PC-3 (cell line): Measurements from ENCODE around the gene SYS1. TPM values are rescaled to one million over a fixed set of nuclear protein-coding genes. Genes with fewer than 3 reads are reported as not detected.

Experiments used
- ATAC-seq: fragments of 200-7000 bp; cut with Tn5 transposase; 2 replicates; pipeline ENCODE4 v1.9.1; 2020; ENCODE audit warnings: mild to moderate bottlenecking, moderate library complexity
- BruUV-seq: library from RNA; stranded (reverse); fragments of 400-500 nt; replicated peaks from 2 replicates; lab custom pipeline; 2021; lab: Mats Ljungman, UMichigan
- CTCF ChIA-PET: fragments of 300-600 bp; sonication (Branson Sonifier 250); formaldehyde crosslinking; loops from one replicate; lab custom pipeline; 2022; ENCODE audit warnings: antibody characterized with exemption; lab: Charles Lee
- POLR2A ChIA-PET: fragments of 300-600 bp; sonication (Branson Sonifier 250); formaldehyde crosslinking; loops from one replicate; lab custom pipeline; 2022; ENCODE audit warnings: antibody characterized with exemption; ENCODE audit not compliant: unreplicated experiment; lab: Charles Lee
- DNase-seq: peaks from one replicate; pipeline ENCODE4 v3.0.0-alpha.2; 2015
- H2AFZ ChIP-seq: fragments of 300-600 bp; sonication (generic); 2 replicates; pipeline ENCODE4 v1.6.0; 2016; ENCODE audit warnings: antibody characterized with exemption, low read length
- H3F3A ChIP-seq: fragments of 300-600 bp; sonication (generic); one replicate; pipeline ENCODE4 v1.6.0; 2017; ENCODE audit warnings: antibody characterized with exemption, low read length, control low read depth, mild to moderate bottlenecking; ENCODE audit not compliant: unreplicated experiment
- H3K27ac ChIP-seq: fragments of 300-600 bp; sonication (generic); 2 replicates; pipeline ENCODE4 v1.5.1; 2016; ENCODE audit warnings: mild to moderate bottlenecking, low read length
- H3K27me3 ChIP-seq: fragments of 300-600 bp; sonication (generic); 2 replicates; pipeline ENCODE4 v1.6.1; 2016; ENCODE audit warnings: low read length, mixed read lengths
- H3K36me3 ChIP-seq: fragments of 300-600 bp; sonication (generic); 2 replicates; pipeline ENCODE4 v1.6.1; 2016; ENCODE audit warnings: low read depth, mixed run types, low read length, mixed read lengths
- H3K4me1 ChIP-seq: fragments of 300-600 bp; sonication (generic); 2 replicates; pipeline ENCODE4 v1.5.1; 2016; ENCODE audit warnings: low read length; ENCODE audit not compliant: insufficient read depth
- H3K4me2 ChIP-seq: fragments of 300-600 bp; sonication (generic); 2 replicates; pipeline ENCODE4 v1.6.0; 2016; ENCODE audit warnings: low read length
- H3K4me3 ChIP-seq: fragments of 300-600 bp; sonication (generic); 2 replicates; pipeline ENCODE4 v1.5.1; 2016; ENCODE audit warnings: mild to moderate bottlenecking, low read length, mixed read lengths
- H3K79me2 ChIP-seq: fragments of 300-600 bp; sonication (generic); 2 replicates; pipeline ENCODE4 v1.6.1; 2017; ENCODE audit warnings: low read length, mixed read lengths
- H3K9ac ChIP-seq: fragments of 300-600 bp; sonication (generic); 2 replicates; pipeline ENCODE4 v1.6.0; 2016; ENCODE audit warnings: mild to moderate bottlenecking, low read length
- H3K9me2 ChIP-seq: fragments of 300-600 bp; sonication (generic); replicated peaks from 2 replicates; pipeline ENCODE4 v1.6.1; 2016; ENCODE audit warnings: mixed run types, low read length, mixed read lengths
- H3K9me3 ChIP-seq: fragments of 300-600 bp; sonication (generic); 2 replicates; pipeline ENCODE4 v1.6.1; 2016; ENCODE audit warnings: low read length, mixed read lengths
- H4K20me1 ChIP-seq: fragments of 300-600 bp; sonication (generic); 2 replicates; pipeline ENCODE4 v1.6.1; 2016; ENCODE audit warnings: low read length, mixed read lengths
- EZH2 ChIP-seq: fragments of 300-600 bp; sonication (generic); IDR thresholded peaks from one replicate; pipeline ENCODE4 v1.6.1; 2017; ENCODE audit warnings: antibody characterized with exemption, mild to moderate bottlenecking, low read length; ENCODE audit not compliant: unreplicated experiment
- EZH2phosphoT487 ChIP-seq: fragments of 300-600 bp; sonication (generic); IDR thresholded peaks from 2 replicates; pipeline ENCODE4 v1.6.1; 2018; ENCODE audit warnings: mild to moderate bottlenecking, antibody characterized with exemption, low read length, borderline replicate concordance
- intact Hi-C: fragments of 100-400 bp; cut with micrococcal nuclease; formaldehyde crosslinking; loops from 2 replicates; pipeline ENCODE4 v1.9.0; 2023
- total RNA-seq: library from RNA; depleted of rRNA; stranded (reverse); fragments of >200 nt; gene quantifications from 2 replicates; pipeline ENCODE4 v1.2.3, GENCODE V29; 2014
- TF ChIP-seq, protein P1 (sequence below): fragments of 300-600 bp; sonication (generic); conservative IDR thresholded peaks from 2 replicates; pipeline ENCODE4 v1.5.1; 2017; ENCODE audit warnings: antibody characterized with exemption, low read depth, mild to moderate bottlenecking, low read length

SYS1 gene
- total RNA-seq, 1 experiment from 2014 or later = 45.2 TPM

DNA sequence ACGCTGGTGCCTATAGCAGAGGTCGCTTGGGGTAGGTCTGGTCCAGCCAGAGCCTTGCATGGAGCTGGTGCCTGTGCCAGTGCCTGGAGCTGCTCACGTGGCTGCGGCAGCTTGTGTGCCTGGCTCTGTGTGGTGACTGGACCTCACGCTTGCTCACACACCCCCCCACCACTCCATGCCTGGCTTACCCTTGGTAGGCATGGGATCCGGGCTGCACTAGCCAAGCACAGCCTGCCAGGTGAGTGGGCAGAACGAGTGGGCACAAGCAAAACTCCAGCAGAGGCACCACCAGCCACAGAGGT is 32.1 kb downstream of the SYS1 start:
- TF ChIP-seq, protein P1, sequence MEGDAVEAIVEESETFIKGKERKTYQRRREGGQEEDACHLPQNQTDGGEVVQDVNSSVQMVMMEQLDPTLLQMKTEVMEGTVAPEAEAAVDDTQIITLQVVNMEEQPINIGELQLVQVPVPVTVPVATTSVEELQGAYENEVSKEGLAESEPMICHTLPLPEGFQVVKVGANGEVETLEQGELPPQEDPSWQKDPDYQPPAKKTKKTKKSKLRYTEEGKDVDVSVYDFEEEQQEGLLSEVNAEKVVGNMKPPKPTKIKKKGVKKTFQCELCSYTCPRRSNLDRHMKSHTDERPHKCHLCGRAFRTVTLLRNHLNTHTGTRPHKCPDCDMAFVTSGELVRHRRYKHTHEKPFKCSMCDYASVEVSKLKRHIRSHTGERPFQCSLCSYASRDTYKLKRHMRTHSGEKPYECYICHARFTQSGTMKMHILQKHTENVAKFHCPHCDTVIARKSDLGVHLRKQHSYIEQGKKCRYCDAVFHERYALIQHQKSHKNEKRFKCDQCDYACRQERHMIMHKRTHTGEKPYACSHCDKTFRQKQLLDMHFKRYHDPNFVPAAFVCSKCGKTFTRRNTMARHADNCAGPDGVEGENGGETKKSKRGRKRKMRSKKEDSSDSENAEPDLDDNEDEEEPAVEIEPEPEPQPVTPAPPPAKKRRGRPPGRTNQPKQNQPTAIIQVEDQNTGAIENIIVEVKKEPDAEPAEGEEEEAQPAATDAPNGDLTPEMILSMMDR = no peak
- no peak for TF ChIP-seq EZH2phosphoT487
- no peak for TF ChIP-seq EZH2
- no peak overlapping the region for H3K4me2 ChIP-seq
- no peaks in the 10 kb centered on the region for H3K9me2 ChIP-seq
- H3K79me2 ChIP-seq = no peaks in the 10 kb centered on the region
- H4K20me1 ChIP-seq = no peaks in the 10 kb centered on the region
- H2AFZ ChIP-seq = no peak overlapping the region
- ChIA-PET POLR2A (no interaction called here), CTCF (no interaction called here)
- no peaks in the 10 kb centered on the region for H3F3A ChIP-seq
- ATAC-seq = no peak
- H3K4me3 ChIP-seq = no peak overlapping the region
- H3K9me3 ChIP-seq = peaks cover 13% of the 10 kb centered on the region
- no peak overlapping the region for H3K9ac ChIP-seq
- no peak for DNase-seq
- H3K27ac ChIP-seq = no peak overlapping the region
- H3K27me3 ChIP-seq = no peaks in the 10 kb centered on the region
- no peaks in the 10 kb centered on the region for H3K4me1 ChIP-seq
- BruUV-seq = no TSS peak
- H3K36me3 ChIP-seq = peaks cover 7% of the 10 kb centered on the region; the same call in 1 of the 2 replicates
- intact Hi-C loops = no loop called here

DNA sequence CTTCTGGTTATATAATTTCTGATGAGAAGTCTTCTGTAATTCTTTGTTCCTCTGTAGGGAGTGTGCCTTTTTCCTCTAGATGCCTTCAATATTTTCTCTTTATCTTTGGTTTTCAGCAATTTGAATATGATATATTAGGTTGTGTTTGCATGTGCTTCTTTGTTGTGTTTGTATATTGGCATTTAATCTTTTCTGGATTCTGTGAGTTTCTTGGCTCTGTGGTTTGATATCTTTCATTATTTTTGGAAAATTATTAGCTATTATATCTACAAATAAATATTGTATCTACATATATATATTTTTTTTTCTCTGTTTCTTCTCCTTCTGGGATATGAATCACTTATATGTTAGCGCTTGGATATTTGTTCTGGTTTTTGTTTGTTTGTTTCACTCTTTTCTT is 36.1 kb downstream of the SYS1 start:
- Histone ChIP-seq H3K4me3 (no peak overlapping the region), H2AFZ (no peak overlapping the region), H3K9me2 (no peaks in the 10 kb centered on the region), H3F3A (no peaks in the 10 kb centered on the region), H3K27me3 (no peaks in the 10 kb centered on the region), H3K9me3 (peaks cover 20% of the 10 kb centered on the region), H3K36me3 (peaks cover 19% of the 10 kb centered on the region; the same call in 1 of the 2 replicates), H3K4me1 (no peaks in the 10 kb centered on the region), H3K4me2 (no peak overlapping the region), H3K79me2 (no peaks in the 10 kb centered on the region), H3K27ac (no peak overlapping the region), H4K20me1 (no peaks in the 10 kb centered on the region), H3K9ac (no peak overlapping the region)
- DNase-seq (no peak), ATAC-seq (no peak)
- ChIA-PET POLR2A (no interaction called here), CTCF (no interaction called here)
- TF ChIP-seq EZH2 = no peak
- TF ChIP-seq, protein P1 = no peak
- no peak for TF ChIP-seq EZH2phosphoT487
- no TSS peak for BruUV-seq
- intact Hi-C loops = no loop called here

- Histone ChIP-seq H4K20me1 (no peaks in the 10 kb centered on the region), H2AFZ (no peak overlapping the region), H3K4me1 (peaks cover 4% of the 10 kb centered on the region; the same call in 1 of the 2 replicates), H3K79me2 (no peaks in the 10 kb centered on the region), H3K9ac (no peak overlapping the region), H3K36me3 (peaks cover 19% of the 10 kb centered on the region; the same call in 1 of the 2 replicates), H3K9me3 (peaks cover 20% of the 10 kb centered on the region), H3K4me2 (no peak overlapping the region), H3K9me2 (no peaks in the 10 kb centered on the region), H3F3A (no peaks in the 10 kb centered on the region), H3K27ac (no peak overlapping the region), H3K4me3 (no peak overlapping the region), H3K27me3 (no peaks in the 10 kb centered on the region)
- ChIA-PET POLR2A (no interaction called here), CTCF (no interaction called here)
- TF ChIP-seq, protein P1 = no peak
- no peak for TF ChIP-seq EZH2
- TF ChIP-seq EZH2phosphoT487 = no peak
- DNase-seq (no peak), ATAC-seq (no peak)
- no TSS peak for BruUV-seq
- intact Hi-C loops = no loop called here
These were observed 37.5 kb downstream of the SYS1 start for GRCh38 chr20:45400346-45401031.
